Measurements from ENCODE around the gene TCHHL1. TPM values are rescaled to one million over a fixed set of nuclear protein-coding genes. Genes with fewer than 3 reads are reported as not detected.

The TCHHL1 gene
- total and polyA plus RNA-seq, 2 of the 8 experiments (the other 6 are each of a cell fraction or from before 2014, with no cell fraction given), result not detected

DNA sequence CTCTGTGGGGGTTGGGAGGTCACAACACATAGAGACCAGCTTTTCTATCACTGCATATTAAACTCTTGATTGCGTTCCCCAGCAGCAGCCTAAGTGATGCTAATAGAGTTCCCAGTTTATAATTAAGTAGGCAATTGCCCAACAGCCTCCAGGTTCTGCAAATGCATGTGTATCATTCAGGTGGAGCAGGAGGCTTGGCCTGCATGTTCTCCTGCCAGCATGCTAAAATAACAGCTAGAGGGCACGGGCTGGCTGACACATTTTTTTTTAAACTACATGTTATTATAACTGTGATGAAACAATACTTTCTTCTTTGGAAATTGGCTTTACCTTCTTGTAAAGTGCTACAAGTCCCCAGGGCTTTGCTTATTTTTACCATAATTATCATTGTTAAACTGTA lies 16.0 kb upstream of the TCHHL1 start:
- Histone ChIP-seq H3K4ac (replicated peaks; ENCODE audit: insufficient read length, low read depth, low read length) (no peak overlapping the region), H4K8ac (ENCODE audit: extremely low read depth, insufficient read depth, low read length) (no peak overlapping the region), H4K5ac (ENCODE audit: insufficient read length, low read depth, low read length) (no peak overlapping the region), H4K91ac (replicated peaks; ENCODE audit: insufficient read length, low read length) (no peak overlapping the region), H3K4me3 (ENCODE audit: extremely low read depth in 1 of 4, insufficient read depth in 2 of 4, low read depth in 3 of 4, low read length in 4 of 4) (no peak overlapping the region), H4K20me1 (replicated peaks in 1 of 2; ENCODE audit: control insufficient read depth in 1 of 2, insufficient read depth in 2 of 2, low read length in 2 of 2) (peaks cover 0 to 1% of the 10 kb centered on the region in 2 experiments), H3K18ac (ENCODE audit: extremely low read depth, low read length) (no peak overlapping the region), H3K36me3 (ENCODE audit: control insufficient read depth in 2 of 4, insufficient read depth in 4 of 4, low read length in 3 of 4) (no peaks in the 10 kb centered on the region; a peak in 1 of 8 replicates), H3K9ac (replicated peaks in 1 of 4; ENCODE audit: extremely low read depth in 1 of 4, low read depth in 3 of 4, low read length in 3 of 4) (no peak overlapping the region), H2AFZ (ENCODE audit: low read length) (no peak overlapping the region), H2BK5ac (ENCODE audit: low read depth, low read length) (no peak overlapping the region), H3K4me2 (ENCODE audit: insufficient read depth in 1 of 2, low read depth in 2 of 2, low read length in 2 of 2) (no peak overlapping the region), H3K14ac (ENCODE audit: insufficient read length) (no peak overlapping the region), H3K79me2 (ENCODE audit: control insufficient read depth in 1 of 2, insufficient read depth in 2 of 2, low read length in 2 of 2) (no peaks in the 10 kb centered on the region), H2BK15ac (ENCODE audit: low read length) (no peak overlapping the region), H3K4me1 (replicated peaks in 1 of 4; ENCODE audit: control insufficient read depth in 3 of 4, insufficient read depth in 4 of 4, low read length in 3 of 4) (no peaks in the 10 kb centered on the region; a peak in 1 of 7 replicates), H2BK12ac (ENCODE audit: low read depth, low read length) (no peak overlapping the region), H2BK120ac (replicated peaks; ENCODE audit: low read depth, low read length) (no peak overlapping the region), H3K23me2 (ENCODE audit: low read depth, low read length) (peaks cover 11% of the 10 kb centered on the region; the same call in 1 of the 2 replicates), H3K79me1 (ENCODE audit: low read depth, low read length) (no peaks in the 10 kb centered on the region), H3K9me3 (ENCODE audit: insufficient read depth in 2 of 2, low read depth in 1 of 2, low read length in 1 of 2) (peaks cover 0 to 27% of the 10 kb centered on the region in 2 experiments; a peak in 2 of 4 replicates), H2AK5ac (ENCODE audit: low read depth, low read length) (no peak overlapping the region), H3K27me3 (replicated peaks in 1 of 4; ENCODE audit: control insufficient read depth in 3 of 4, extremely low read depth in 1 of 4, insufficient read depth in 3 of 4, low read length in 3 of 4) (peaks cover 23 to 37% (median 35%) of the 10 kb centered on the region in 4 experiments), H3K23ac (ENCODE audit: insufficient read length) (no peak overlapping the region), H2BK20ac (ENCODE audit: low read length) (no peak overlapping the region), H3K27ac (ENCODE audit: low read depth, low read length) (no peak overlapping the region), H3K56ac (replicated peaks; ENCODE audit: insufficient read length, low read depth, low read length) (no peak overlapping the region)
- no peak for DNase-seq (ENCODE audit: low read depth in 1 of 2, low spot score in 2 of 2)
- FAIRE-seq, result no peak
- ChIA-PET POLR2A (ENCODE audit: partially characterized antibody) (no interaction called here), CTCF (ENCODE audit: partially characterized antibody) (no interaction called here)
- WGBS, 2 experiments (ENCODE audit: extremely low coverage in 1 of 2, insufficient coverage in 1 of 2, insufficient read length in 1 of 2, insufficient replicate concordance in 2 of 2, low coverage in 1 of 2, low lambda C conversion rate in 2 of 2, missing lambda C conversion rate in 1 of 2), result 28% methylated on average over 2 of the region's 2 CpGs; no CpG with 5 or more reads in 1 of the 2 experiments
- TF ChIP-seq HDAC2 (IDR thresholded peaks at IDR 0.05; ENCODE audit: borderline replicate concordance in 1 of 2, low read depth in 2 of 2, low read length in 2 of 2) (no peak), CHD1 (IDR thresholded peaks at IDR 0.05; ENCODE audit: low read depth, low read length) (no peak), KDM1A (IDR thresholded peaks at IDR 0.05; ENCODE audit: borderline replicate concordance, low read length) (no peak), SUZ12 (IDR thresholded peaks at IDR 0.05; ENCODE audit: low read length) (no peak), NRF1 (IDR thresholded peaks at IDR 0.05; ENCODE audit: low read depth, low read length) (no peak), EP300 (IDR thresholded peaks at IDR 0.05; ENCODE audit: borderline replicate concordance in 1 of 2, low read depth in 2 of 2, low read length in 2 of 2) (no peak), BRCA1 (IDR thresholded peaks at IDR 0.05; ENCODE audit: low read depth, low read length) (no peak), NANOG (IDR thresholded peaks at IDR 0.05; ENCODE audit: insufficient read depth, low read depth, low read length, poor library complexity, severe bottlenecking) (no peak)
